HEK293 (cell line): ENCODE data around the gene IL17C.

Experiments used
- CTCF ChIP-seq: fragments of 450-650 bp; formaldehyde crosslinking; IDR thresholded peaks from 2 replicates; pipeline ENCODE4 v1.5.1; 2016; ENCODE audit warnings: missing biosample characterization, missing genetic modification characterization
- EGR2 ChIP-seq: fragments of 450-650 bp; formaldehyde crosslinking; IDR thresholded peaks from 2 replicates; pipeline ENCODE4 v1.5.1; 2016; ENCODE audit warnings: low read depth, missing biosample characterization, missing genetic modification characterization
- ZNF140 ChIP-seq: fragments of 450-650 bp; formaldehyde crosslinking; IDR thresholded peaks from 2 replicates; pipeline ENCODE4 v1.5.1; 2016; ENCODE audit warnings: missing biosample characterization, missing genetic modification characterization
- ZNF266 ChIP-seq: fragments of 450-650 bp; formaldehyde crosslinking; IDR thresholded peaks from 2 replicates; pipeline ENCODE4 v1.5.1; 2016; ENCODE audit warnings: missing biosample characterization, missing genetic modification characterization, low read depth
- ZNF423 ChIP-seq: fragments of 450-650 bp; formaldehyde crosslinking; IDR thresholded peaks from 2 replicates; pipeline ENCODE4 v1.5.1; 2016; ENCODE audit warnings: missing biosample characterization, missing genetic modification characterization

DNA sequence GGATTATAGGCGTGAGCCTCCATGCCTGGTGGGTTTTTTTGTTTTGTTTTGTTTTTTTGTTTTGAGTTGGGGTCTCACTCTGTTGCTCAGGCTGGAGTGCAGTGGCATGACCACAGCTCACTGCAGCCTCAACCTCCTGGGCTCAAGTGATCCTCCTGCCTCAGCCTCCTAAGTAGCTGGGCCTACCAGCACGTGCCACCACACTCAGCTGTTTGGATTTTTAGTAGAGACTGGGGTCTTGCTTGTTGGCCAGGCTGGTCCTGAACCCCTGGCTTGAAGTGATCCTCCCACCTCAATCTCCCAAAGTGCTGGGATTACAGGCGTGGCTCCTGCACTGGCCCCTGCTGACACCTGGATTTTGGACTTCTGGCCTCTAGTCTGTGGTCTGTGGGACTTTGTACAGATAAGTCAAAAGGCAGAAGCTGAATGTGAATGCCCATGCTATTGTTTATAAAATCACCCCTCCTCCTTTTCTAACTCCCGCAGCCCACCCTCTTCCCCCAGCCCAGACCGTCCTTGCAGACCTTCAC is 42.2 kb downstream of the IL17C start:
- TF ChIP-seq CTCF (tag by site-specific recombination) (no peak), EGR2 (tag by site-specific recombination) (no peak), ZNF266 (tag by site-specific recombination) (no peak), ZNF423 (tag by site-specific recombination) (no peak), ZNF140 (tag by site-specific recombination) (no peak)
